GM08714 (cell line): ENCODE data around the gene SMG6.
"Not testable (repeated sequence)": the region's sequence is repeated elsewhere in the genome, so short reads cannot be mapped to it uniquely, and the experiment has no call there.

Experiments used
- H3K4me3 ChIP-seq: fragments of 200-500 bp; sonication (Bioruptor generic); 2 replicates; pipeline ENCODE4 v1.5.1; 2014; ENCODE audit warnings: mild to moderate bottlenecking, low read length, inconsistent platforms
- ZNF274 ChIP-seq: IDR thresholded peaks from 2 replicates; pipeline ENCODE4 v1.6.1; 2012; ENCODE audit warnings: mild to moderate bottlenecking, low read depth, low read length

The SMG6 gene

DNA sequence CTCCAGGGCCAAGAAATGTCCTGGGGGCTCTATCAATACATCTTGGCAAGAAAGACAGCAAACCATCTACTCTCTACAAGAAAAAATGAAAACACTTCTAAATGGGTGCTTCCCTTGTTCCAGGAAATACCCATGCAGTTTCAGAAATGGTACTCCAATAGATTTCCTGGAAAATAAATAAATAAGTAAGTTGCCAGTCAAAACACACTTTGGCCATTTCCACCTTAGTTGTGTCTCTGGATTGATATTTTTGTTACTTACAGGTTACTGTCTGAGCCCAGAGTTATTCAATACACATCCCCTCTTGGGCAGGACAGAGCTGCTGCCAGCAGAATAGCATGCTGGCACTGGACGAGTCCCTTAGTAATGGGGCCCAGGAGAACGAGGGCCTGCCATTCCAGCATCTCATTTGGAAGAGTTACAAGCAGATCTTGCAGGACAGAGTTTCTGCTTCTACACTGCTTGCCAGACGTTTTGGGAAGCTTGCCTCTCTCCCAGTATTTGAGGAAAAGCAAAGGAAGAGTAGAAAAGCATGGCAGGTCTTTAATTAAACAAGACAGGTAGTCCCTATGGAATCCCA lies 100.5 kb downstream of the SMG6 start:
- TF ChIP-seq ZNF274: no peak

DNA sequence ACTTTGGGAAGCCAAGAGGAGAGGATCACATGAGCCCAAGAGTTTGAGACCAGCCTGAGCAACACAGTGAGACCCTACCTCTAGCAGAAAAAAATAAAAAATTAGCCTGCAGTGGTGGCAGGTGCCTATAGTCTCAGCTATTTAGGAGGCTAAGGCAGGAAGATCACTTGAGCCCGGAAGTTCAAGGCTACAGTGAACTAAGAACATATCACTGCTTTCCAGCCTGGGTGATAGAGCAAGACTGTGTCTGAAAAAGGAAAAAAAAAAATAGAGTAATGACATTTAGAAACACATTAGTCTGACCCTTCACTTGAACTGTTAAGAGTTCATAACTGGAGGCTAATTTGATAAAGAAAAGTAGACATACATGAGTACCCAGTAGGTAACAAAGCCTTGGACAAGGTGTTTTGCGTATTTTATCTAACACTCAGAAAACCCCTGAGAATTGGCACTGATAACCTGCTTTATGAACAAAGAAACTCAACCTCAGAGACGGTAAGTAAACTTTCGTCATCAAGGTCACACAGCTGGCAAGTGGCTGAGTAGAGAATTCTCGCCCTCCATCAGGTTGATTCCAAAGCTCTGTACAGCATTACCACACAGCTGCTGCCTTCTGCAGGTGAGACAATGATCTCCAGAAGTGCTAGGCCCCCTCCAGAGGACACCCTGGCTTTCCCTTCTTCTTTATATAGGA lies 101.1 kb downstream of the SMG6 start:
- H3K4me3 ChIP-seq: no peak overlapping the region
- no peak for TF ChIP-seq ZNF274

More for the DNA sequence above, 100.5 kb downstream of the SMG6 start:
- no peak overlapping the region for H3K4me3 ChIP-seq

DNA sequence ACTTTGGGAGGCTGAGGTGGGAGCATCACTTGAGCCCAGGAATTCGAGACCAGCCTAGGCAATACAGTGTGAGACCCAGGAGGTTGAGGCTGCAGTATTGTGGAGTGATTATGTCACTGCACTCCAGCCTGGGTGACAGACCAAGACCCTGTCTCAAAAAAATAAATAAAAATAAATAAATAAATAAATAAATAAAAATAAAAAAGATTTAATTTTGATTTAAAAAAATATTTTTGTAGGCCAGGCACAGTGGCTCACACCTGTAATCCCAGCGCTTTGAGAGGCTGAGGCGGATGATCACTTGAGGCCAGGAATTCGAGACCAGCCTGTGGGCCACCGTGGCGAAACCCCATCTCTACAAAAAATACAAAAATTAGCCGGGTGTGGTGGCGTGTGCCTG lies 104.2 kb downstream of the SMG6 start:
- not testable (repeated sequence) for H3K4me3 ChIP-seq

DNA sequence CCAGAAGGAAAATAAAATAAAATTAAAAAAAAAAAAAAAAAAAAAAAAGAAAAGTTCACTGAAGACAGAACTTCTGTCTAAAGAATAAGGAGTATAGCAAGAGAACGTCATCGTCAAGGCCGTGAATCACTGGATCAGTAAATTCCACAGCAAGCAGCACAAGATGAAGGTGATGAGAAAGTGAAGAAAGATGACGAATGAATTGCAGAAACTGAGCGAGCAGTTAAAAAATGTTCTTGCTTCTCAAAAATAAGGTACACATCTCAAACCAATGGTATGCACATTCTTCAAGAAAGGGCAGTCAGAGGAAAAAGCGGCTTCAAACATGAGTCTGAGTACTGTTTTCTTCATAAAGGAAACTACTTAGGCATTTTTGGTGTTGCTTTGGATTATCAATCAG lies 104.7 kb downstream of the SMG6 start:
- no peak overlapping the region for H3K4me3 ChIP-seq
- no peak for TF ChIP-seq ZNF274

DNA sequence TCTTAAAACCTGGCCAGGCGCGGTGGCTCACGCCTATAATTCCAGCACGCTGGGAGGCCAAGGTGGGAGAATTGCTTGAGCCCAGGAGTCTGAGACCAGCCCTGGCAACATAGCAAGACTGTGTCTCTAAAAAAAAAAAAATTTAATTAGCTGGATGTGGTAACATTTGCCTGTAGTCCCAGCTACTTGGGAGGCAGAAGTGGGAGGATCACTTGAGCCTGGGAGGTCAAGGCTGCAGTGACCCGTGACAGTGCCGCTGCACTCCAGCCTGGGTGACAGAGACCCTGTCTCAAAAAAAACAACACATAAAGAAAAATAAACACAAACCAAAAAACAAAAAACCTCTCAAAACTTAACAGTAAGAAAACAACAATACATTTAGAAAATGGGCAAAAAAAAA lies 106.3 kb downstream of the SMG6 start:
- H3K4me3 ChIP-seq: no peak overlapping the region
- TF ChIP-seq ZNF274: no peak

DNA sequence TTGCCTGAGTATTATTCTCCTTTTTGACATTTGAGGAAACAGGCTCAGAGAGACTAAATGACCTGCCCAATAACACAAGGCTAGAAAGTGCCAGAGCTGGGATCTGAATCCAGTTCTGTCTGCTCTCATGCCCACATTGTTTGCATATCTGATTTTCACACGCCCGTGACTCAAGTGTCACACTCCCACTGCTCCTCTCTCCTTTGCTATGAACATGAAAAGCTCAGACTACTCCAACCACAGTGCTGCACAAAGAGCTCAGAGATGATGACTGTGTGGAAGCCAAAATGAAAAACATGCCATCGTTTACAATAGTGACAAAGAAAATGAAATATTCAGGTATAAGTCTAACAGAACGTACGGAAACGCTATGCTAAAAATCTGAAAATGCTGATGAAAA lies 107.9 kb downstream of the SMG6 start:
- TF ChIP-seq ZNF274: no peak
- no peak overlapping the region for H3K4me3 ChIP-seq

DNA sequence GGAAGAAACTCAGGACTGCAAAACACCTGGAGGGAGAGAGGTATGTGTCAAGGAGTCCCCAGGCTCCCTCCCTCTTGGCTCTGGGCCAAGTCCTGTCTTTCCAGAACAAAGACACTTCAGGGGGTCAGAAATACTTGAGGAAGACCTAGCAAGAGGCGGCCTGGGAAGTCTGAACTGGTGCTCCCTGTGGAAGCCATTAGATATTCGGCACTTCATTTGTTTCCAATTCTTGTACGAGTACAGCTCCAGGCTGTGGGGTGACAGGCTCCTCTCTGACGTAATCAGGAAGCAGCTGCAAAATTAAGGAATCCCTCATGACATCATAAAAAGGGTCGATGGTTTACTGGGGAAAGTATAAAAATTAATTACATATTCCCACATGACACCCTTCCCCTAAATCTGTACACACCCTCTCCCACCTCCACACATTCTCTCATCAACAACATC lies 108.7 kb downstream of the SMG6 start:
- H3K4me3 ChIP-seq: no peak overlapping the region
- no peak for TF ChIP-seq ZNF274

DNA sequence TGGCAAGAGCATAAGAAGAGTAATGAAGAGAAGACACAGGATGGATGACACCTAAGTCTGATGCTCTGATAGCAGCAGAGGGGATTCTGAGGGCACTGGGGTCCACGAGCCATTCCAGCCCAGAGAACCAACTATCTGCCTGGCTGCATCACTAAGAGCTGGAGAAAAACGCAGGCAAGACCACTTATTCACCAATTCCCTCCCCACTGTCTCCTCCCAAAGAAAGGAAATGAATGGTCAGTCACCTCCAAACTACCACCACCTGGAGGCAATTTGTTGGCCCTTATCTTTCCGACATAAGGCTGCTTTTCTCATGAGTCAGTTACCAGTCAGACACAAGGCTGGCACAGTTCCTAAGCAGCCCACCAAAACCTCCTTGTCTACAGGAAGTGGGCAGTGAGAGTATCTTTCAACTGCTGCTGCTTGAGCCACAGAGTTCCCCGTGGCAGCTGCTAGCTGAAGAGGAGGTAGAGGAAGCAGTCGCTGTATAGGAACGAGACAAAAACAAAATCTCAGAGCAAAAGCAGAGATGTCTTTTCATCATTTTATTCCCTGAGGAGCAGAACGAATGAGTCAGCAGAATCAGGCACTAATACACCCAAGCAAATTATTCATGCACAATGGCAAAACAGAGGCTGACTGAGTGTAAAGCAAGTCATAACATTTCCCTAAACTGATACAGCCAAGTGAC lies 111.1 kb downstream of the SMG6 start:
- no peak for TF ChIP-seq ZNF274

DNA sequence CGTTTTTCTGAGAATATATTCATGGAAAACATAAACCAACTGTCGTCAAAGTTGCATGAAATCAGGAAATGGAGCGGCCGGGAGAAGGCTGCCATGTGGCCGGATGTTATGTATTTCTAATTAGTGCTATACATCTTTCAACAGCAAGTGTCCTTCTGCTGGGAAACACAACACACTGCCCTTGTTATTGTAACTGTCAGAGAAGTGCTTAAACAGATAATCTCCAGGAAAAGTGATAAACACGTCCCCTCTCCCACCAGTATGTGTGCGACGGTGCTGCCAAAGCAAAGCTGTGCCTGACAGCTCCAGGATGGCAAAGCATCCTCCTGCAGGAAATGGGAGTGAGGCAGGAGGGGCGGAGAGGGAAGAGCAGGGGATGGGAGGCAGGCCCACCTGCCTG lies 111.8 kb downstream of the SMG6 start:
- TF ChIP-seq ZNF274: no peak
- H3K4me3 ChIP-seq: no peak overlapping the region

More for the DNA sequence above, 111.1 kb downstream of the SMG6 start:
- peak overlapping the region; percentile 13; the same call in 1 of the 2 replicates for H3K4me3 ChIP-seq

DNA sequence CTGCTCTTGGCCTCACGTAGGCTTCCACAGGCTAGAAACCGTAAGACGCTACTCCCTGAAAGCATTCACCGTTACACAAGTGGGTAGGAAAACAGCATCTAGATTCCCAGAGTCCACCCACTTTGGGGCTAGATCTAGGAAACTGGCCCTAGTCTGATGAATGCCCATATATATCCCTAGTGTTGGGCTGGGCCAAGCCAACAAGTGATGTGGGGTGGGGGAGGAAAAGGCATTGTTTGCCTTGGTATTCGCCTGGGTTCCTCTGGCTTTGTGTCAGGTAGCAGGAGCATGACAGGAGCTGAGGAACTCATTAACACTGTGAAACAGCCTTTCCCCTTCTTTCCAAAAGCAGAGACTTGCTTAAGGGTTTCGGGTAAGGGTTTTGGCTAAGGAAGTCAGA lies 112.4 kb downstream of the SMG6 start:
- no peak for TF ChIP-seq ZNF274
- H3K4me3 ChIP-seq: no peak overlapping the region

DNA sequence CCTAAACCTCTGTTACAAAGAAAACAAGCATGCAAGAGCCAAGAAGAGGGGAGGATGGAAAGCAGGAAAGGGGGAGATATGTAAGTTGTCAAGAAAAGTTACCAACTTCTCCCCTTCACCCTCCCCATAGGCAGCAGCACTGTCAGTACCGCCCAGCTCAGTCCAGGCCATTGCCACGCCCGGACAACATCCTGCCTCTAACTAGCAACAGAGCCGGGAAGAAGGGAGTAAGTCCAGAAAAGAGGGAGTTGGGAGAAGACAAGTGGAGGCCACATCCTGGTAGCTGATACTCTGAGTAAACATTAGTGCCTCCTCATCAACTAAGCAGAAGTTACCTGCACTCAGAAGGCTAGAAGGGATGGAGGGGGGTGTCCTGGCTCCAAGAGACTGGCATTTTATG lies 113.6 kb downstream of the SMG6 start:
- TF ChIP-seq ZNF274: no peak
- H3K4me3 ChIP-seq: no peak overlapping the region

DNA sequence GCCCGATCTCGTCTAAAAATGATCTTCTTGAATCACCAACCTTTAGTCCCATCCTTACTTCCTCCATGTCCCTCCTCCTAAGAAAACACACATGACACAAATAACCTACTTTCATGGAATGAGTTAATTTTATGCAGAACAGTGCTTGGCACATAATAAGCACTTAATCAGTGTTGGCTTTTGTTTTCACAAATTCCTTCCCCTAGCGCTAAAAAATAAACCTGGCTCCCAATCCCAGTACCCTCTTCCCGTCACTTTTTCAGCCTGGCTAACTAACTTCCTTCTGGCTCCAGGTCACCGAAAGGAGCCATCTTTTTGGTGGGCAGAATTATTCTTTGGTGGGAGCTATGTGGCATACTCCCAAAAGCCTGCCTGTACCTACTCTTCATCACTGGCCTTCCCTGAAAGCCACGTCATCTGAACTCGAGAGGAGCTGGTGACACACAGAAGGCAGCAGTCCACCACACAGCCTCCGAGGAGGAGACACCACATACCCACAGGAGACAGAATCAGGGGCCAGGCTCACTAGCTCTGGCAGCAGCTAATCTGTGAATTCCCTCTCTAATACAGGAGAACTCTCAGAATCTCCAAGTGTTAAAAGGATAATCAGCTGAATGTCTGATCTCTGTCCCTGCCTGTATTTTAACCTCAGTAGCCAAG lies 114.5 kb downstream of the SMG6 start:
- TF ChIP-seq ZNF274: no peak
- no peak overlapping the region for H3K4me3 ChIP-seq

DNA sequence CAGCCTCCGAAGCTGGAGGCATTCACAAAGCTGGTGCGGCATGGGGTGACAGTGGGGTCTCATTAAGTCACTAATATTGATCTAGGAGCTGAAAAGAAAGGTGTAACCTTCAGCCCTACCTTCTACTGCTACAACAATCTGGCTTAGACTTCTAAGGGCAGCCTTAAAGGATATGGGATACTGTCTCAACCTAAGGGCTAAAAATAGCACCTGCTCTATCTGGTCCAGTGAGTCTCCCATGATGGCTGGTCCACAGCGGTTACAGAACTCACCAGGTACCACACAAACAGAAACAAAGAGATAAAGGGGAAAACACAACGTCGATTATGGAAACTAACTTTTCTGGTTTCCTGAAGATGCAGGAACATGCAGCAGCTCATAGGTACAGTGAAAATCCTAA lies 115.8 kb downstream of the SMG6 start:
- TF ChIP-seq ZNF274: no peak
- H3K4me3 ChIP-seq: no peak overlapping the region

DNA sequence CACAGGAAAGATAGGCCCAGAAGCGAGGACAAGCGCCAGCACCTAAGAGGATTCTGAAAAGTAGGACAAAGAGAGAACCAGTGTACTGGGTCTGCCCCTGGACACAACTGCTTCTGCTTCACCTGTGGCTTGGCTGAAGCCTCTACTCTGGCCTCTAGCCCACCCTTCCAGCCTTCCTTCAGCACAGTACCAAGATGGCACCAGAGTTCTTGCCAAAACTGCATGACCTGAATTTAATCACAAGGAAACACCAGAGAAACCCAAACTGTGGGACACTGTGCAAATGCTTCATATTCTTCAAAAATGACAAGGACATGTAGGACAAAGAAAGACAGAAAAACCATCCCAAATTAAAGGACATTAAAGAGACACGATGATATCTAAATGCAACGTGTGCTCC lies 116.6 kb downstream of the SMG6 start:
- H3K4me3 ChIP-seq: no peak overlapping the region
- TF ChIP-seq ZNF274: no peak
